Fibroblast of villous mesenchyme (primary cell): Measurements from ENCODE around the gene KLHL24. TPM values are rescaled to one million over a fixed set of nuclear protein-coding genes. Genes with fewer than 3 reads are reported as not detected.
"Not testable (repeated sequence)": the region's sequence is repeated elsewhere in the genome, so short reads cannot be mapped to it uniquely, and the experiment has no call there.

ENCODE experiments used
- DNase-seq: peaks from one replicate; pipeline ENCODE4 v3.0.0-alpha.2; 2010; ENCODE audit warnings: low read depth
- H3K4me3 ChIP-seq: 2 replicates; pipeline ENCODE4 v1.5.1; 2011; ENCODE audit warnings: low read depth, mild to moderate bottlenecking, low read length
- CTCF ChIP-seq: IDR thresholded peaks from 2 replicates; pipeline ENCODE4 v1.5.1; 2012; ENCODE audit warnings: low read depth, mild to moderate bottlenecking, low read length; ENCODE audit not compliant: insufficient read depth
- total RNA-seq: library from RNA; depleted of rRNA; stranded (reverse); fragments of >200 nt; gene quantifications from 2 replicates; pipeline ENCODE4 v1.2.3, GENCODE V29; 2012

KLHL24 gene
- total RNA-seq, 1 donor: 47.9 TPM

GRCh38 chr3:183620252-183620628 is 15.2 kb upstream of the KLHL24 start:
- no peak overlapping the region for H3K4me3 ChIP-seq
- TF ChIP-seq CTCF: no peak
- DNase-seq: no peak

- not testable (repeated sequence) for DNase-seq
These were observed 12.9 kb upstream of the KLHL24 start for GRCh38 chr3:183622473-183622872.

GRCh38 chr3:183626877-183627594 is 8.4 kb upstream of the KLHL24 start:
- H3K4me3 ChIP-seq: no peak overlapping the region
- TF ChIP-seq CTCF: no peak
- DNase-seq: no peak

More at GRCh38 chr3:183622473-183622872, 12.9 kb upstream of the KLHL24 start:
- not testable (repeated sequence) for H3K4me3 ChIP-seq

GRCh38 chr3:183629546-183630301 is 5.7 kb upstream of the KLHL24 start:
- no peak for TF ChIP-seq CTCF
- no peak for DNase-seq
- no peak overlapping the region for H3K4me3 ChIP-seq

- no peak for DNase-seq
These were observed 3.7 kb upstream of the KLHL24 start for GRCh38 chr3:183631715-183632114.

GRCh38 chr3:183632725-183633124 is 2.7 kb upstream of the KLHL24 start:
- H3K4me3 ChIP-seq, DNase-seq: not testable (repeated sequence)

More at GRCh38 chr3:183631715-183632114, 3.7 kb upstream of the KLHL24 start:
- TF ChIP-seq CTCF: no peak
- no peak overlapping the region for H3K4me3 ChIP-seq

GRCh38 chr3:183634707-183635106 is 716 bp upstream of the KLHL24 start:
- TF ChIP-seq CTCF: no peak
- H3K4me3 ChIP-seq: no peak overlapping the region
- no peak for DNase-seq

GRCh38 chr3:183635107-183635430 is 354 bp upstream of the KLHL24 start:
- peak overlapping the region; percentile 95 for H3K4me3 ChIP-seq
- TF ChIP-seq CTCF: no peak
- DNase-seq: no peak
